Measurements from ENCODE around the gene PHF21A.

DNA sequence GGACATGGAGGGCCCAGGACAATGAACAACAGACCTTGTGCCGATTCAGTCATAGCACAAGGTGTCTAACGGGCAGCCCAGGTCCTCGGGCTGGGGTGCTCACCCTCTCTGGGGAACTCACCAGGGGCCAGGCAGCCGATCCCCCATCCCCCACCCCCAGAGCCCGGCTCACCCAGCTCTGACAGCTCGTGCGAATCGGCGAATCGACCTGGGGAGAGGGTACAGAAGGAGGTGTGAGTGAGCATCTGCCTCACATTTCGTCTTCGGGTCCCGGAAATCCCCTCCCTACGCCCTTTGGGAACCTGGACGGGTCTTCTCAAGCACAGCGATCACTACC lies 204.0 kb downstream of the PHF21A start:
- TF ChIP-seq CTCF (IDR thresholded peaks at IDR 0.05) (no peak), EZH2 (IDR thresholded peaks at IDR 0.05) (no peak)

Data from neural progenitor cell (in vitro differentiated cells).